GM21576 (cell line): ENCODE measurements around the gene PTPN14.
"Not testable (repeated sequence)": the region's sequence is repeated elsewhere in the genome, so short reads cannot be mapped to it uniquely, and the experiment has no call there.

ENCODE experiments used
- ATAC-seq: cut with Tn5 transposase; IDR thresholded peaks from one replicate; pipeline ENCODE4 v1.9.1; 2021; ENCODE audit warnings: mild to moderate bottlenecking, moderate library complexity; ENCODE audit not compliant: unreplicated experiment

Gene PTPN14

DNA sequence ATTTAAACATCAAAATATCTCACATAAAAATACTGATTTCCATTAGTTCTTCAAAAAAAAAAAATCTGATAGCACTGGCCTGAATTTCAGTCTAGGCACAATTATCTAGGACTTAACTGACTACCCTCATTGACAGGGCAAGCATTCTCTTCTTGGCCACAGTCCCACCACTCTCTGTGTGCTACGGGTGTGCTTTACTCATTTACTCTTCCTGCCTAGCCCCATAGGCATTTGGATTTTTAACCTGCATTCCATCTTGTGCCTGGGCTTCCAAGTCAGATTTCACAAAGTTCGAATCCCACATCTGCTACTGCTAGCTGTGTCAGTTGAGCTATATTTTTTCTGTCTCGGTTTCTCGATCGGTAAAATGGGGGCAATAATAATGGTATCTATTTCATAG is 38.0 kb downstream of the PTPN14 start:
- ATAC-seq = no peak

DNA sequence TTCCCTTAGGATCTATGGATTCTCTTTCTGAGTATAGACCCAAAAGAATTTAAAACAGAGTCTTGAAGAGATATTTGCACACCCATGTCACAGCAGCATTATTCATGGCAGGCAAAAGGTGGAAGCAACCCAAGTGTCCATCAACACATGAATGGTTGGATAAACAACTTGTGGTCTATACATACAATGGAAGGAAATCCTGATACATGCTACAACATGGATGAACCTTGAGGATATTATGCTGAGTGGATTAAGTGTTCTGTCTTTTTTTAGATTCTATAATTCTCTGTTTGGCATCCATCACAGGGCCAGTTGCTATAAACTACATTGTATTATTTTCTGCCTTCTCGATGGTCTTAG is 39.8 kb downstream of the PTPN14 start:
- ATAC-seq = no peak

DNA sequence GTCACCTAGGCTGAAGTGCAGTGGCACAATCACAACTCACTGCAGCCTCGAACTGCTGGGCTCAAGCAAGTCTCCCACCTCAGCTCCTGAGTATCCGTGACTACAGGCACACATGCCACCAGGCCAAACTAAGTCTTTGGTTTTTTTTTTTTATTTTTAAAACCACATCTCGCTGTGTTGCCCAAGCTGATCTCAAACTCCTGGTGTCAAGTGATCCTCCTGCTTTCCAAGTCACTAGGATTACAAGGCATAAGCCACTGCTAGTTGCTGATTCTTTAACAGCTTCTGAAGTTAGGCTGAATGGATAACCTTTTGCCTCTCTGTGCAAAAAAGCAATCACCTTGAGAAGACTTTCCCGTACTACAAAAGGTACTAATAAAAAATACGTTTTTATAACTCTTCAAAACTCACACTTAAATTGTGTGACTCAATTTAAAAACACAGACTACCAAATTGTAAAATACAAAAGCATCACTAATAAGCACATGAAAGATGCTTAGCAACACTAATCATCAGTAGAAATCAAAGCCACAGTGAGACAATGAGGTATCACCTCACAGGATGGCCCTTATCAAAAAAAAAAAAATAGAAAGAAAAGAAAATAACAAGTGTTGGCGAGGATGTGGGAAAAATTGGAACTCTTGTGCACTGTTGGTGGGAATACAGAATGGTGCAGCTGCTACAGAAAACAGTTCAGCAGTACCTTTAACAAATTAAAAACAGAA is 40.3 kb downstream of the PTPN14 start:
- no peak for ATAC-seq

DNA sequence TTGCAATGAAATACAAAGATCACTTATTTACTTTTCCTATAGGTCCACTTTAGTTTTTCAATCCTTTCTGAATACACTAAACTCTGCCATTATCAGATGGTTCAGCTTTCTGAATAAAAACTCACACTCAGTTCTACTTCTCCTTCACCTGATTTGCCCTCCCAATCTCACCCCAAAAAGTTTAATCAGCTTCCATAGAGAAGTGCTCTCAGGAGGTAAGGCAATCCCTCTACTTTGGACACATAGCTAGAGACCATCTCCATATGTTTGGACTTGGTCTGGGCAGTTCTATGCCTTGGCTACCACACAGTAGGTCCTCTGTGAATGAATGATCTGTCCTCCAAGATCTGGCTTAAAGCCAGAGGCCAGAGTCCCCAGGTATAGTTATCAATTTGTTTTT is 40.9 kb downstream of the PTPN14 start:
- no peak for ATAC-seq

DNA sequence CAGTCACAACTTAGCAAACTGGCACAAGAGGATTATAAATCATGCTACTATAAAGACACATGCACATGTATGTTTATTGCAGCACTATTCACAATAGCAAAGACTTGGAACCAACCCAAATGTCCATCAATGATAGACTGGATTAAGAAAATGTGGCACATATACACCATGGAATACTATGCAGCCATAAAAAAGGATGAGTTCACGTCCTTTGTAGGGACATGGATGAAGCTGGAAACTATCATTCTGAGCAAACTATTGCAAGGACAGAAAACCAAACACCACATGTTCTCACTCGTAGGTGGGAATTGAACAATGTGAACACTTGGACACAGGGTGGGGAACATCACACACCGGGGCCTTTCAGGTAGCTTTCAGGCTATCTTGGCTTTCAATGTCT is 41.8 kb downstream of the PTPN14 start:
- not testable (repeated sequence) for ATAC-seq

DNA sequence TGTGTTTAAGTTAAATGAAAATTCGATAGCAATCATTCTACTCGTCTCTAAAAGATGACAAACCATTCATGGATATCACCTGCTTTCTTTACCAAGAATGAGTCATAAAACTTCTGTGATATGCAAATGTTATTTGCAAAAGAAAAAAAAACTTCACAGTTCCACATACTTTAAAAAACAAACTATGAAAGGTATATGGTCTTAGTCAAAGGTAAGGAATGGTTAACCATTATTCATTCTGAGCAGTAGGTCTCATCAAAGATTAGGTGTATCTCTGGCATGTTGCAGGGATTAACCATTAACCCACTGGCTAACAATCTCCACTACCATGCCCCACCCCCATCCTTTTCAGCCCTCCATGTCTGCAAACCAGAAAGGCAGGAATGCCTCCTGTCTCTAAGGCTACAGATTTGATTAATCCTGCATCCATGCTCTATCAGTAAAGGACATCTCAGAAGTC is 44.4 kb downstream of the PTPN14 start:
- peak; percentile 61 for ATAC-seq

DNA sequence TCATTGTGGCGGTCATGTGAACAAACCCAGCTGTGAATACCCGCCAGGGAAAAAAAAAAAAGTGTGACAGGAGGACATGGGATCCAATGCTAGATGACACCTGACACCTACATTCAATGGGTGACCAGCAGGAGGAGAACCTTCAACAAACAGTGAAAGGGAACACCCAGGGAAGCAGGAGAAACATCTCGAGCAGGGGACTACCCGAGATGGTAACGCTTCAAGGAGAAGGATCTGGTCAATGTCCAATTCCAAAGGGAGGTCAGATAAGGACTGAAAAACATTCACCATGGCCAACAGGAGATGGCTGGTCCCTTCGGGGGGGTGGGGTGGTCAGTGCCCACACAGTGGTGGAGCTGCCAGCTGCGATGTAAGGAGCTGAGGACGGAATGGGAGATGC is 46.3 kb downstream of the PTPN14 start:
- ATAC-seq = no peak

DNA sequence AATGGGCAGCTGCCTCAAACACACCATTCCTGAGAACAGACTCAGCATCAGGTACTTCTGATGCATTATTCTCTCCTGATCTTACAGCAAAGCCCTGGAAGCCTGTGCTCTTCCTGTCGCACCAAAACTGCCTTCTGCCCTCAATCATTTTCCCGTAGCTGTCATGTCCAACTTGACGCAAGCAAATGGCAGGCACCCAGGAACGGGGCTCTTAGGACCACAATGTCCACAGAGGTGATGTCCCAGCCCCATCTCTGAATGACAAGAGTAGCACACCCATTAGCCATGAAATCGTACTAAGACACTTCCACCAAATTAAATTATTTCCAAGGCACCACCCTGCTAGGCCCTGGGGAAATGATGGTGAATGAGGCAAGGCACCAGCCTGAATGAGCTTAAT is 47.1 kb downstream of the PTPN14 start:
- ATAC-seq = no peak

DNA sequence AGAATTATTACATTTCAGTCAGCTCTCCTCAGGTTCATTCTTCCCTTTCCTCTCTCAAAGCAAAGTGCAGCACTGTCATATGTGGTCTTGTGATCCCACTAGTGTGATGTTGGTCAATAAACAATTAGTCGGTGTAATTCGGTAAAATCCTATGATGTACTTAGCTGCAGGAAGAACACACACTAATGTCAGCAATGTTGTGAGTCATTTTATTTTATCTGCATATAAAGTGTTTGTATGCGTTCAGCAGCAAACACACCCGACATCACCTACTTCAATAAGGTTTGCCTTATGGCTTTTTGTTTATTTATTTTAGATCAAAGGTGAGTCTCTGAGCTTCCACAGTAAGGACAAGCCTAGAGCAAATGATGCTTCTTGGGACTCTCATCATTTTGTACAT is 47.8 kb downstream of the PTPN14 start:
- no peak for ATAC-seq

DNA sequence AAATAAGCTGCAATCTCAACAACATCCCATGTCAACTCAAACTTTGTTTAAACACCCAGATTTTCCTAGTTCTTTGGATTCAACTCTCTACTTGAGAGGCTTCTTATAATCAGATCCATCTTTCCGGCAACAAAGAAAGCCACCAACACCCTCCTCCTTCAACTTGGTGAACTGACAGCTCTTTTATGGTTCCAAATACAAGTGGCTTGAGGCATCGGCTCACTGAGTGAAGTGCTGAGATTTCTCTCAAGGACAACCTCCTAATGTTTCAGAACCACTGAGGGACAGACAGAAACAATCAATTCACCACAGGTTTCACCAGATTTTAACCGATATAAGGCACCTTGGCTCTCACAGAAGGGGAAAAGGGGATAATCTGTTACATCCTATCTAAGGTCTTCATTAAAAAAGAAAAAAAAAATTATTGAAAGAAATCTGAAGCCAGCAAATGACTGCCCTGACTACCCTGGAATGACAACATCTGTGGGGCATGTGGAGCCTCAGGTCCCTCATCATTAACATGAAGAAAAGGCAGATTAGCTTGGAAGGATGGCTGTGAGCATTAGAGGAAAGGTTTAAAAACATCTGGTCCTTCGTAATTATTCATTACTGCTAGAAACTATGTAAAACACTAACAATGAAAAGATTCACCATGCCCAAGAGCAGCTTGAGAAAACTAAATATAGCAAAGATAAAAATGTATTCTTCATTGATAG is 50.9 kb downstream of the PTPN14 start:
- no peak for ATAC-seq

DNA sequence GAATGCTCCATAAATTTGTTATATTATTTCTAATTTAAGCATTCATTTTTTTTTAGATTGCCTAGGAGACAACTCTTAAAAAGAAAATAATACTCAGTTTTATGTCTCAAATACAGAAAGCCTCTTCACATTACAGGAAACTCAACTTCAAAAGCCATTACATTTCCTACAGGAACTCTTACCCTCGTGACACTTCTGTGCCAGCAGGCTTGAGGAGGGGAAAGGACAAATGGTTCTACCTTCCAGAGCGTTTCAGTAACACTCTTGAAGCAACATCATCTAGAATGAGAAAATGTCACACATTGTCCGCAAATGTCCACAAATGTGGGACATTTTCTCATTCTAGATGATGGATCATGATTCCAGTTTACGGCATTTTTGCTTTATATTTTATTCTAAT is 51.7 kb downstream of the PTPN14 start:
- no peak for ATAC-seq

DNA sequence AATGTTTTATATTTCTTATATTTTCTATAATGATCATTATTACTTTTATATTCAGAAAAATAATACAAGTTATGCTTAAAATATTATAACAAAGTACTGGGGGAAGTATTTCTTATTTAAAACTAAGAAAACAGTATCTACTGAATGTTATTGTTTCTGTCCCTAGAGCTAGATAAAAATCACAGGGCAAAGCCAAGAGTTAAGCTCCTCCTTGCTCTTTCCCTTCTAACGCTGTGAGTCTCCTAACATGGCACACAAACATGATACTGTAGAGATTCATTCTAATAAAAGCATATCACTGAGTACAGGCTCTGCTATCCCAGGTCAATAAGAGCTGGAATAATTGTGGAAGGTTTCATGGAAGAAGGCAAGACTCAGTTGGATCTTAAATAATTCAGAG is 53.4 kb downstream of the PTPN14 start:
- no peak for ATAC-seq

DNA sequence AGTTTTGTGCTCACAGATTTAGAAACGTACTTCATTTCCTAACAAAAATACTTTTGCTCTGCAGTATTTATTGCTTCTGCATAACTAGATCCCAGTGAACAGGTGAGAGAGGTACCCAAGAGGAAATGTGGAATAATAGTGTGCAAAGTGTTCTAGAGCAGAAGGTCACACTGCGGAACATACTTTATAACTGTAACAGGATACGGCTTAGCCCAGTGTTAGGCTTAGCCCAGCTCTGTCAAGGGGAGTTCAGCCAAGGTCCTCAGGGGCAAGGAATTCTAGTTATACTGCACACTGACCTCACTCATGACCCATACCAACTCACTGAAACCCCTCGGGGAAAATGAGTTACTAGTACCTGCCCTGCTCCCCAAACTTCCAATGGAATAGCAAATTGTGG is 55.3 kb downstream of the PTPN14 start:
- no peak for ATAC-seq

DNA sequence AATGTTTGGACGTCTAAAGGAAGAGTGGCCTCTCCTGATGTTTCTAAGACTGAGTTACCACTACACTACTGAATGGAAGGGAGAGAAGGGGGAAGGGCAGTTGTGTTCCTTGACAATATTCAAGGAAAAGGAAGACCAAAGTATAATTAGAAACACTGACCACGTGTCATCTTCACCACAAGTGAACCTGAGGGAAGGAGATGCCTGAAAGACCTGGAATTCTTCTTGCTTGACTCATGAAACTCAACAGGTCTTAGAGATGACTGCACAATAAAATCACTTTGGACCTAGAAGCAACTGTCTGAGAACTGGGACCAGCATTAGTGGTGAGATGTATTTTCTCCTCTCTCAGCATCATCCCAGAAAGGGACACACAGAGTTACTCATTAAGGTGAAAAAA is 56.7 kb downstream of the PTPN14 start:
- no peak for ATAC-seq

DNA sequence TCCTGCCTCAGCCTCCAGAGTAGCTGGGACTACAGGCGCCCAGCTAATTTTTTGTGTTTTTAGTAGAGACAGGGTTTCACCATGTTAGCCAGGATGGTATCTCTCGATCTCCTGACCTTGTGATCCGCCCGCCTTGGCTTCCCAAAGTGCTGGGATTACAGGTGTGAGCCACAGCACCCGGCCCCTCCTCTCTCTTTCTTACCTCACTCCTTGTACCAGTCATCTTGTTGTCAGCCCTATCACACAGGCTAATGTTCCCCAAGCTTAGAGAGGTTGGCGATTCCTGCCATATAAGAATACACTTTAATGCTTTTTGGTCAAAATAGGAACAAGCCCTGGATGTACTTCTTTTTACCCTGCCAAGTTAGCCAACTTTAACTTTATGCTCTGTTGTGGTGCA is 57.2 kb downstream of the PTPN14 start:
- not testable (repeated sequence) for ATAC-seq

DNA sequence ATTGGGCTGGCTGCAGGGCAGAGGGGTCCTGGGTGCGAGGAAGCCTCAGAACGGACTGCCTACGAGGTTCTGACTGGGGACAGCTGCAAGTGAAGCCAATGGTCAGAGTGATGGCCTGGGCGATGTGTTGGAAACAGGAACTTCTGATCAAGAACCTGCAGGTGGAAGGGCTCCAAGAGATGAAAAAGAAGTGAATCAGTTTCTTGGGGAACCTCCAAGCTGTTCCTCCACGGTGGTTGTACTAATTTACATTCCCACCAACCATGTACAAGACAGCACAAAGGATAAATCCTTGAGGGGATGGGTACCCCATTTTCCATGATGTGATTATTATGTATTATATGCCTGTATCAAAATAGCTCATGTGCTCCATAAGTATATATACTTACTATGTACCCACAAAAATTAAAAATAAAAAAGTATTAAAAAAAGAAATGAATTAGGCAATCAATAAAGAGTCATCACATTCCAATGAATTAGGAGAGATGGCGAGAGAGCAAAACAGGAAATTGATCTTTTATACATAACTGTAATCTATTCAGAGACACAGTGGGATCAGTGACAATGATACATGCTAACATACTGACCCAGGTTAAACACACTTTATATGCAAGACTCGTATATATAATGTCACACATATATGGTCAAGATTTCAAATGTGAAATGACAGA is 58.1 kb downstream of the PTPN14 start:
- ATAC-seq = no peak

DNA sequence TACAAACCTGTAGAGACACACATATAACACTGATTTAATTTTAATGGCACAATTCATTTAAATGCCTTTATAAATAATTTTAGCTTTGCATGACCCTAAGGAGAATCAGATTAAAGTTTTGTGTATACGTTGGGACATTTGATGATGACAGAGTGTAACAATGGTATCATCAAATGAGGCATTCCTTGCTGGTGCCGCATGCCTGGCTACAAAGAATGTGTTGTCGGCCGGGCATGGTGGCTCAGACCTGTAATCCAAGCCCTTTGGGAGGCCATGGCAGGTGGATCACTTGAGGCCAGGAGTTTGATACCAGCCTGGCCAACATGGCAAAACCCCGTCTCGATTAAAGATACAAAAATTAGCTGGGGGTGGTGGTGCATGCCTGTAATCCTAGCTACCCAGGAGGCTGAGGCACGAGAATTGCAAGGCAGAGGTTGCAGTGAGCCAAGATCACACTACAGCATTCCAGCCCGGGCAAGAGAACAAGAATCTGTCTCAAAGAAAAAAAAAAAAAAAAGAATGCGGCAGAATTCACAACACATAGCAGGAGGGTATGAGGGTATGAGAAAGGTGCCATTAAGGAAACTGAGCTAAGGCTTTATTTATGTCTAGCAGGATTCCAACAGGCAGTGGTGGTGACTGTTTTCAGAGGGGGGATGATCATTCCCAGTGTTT is 58.9 kb downstream of the PTPN14 start:
- no peak for ATAC-seq

DNA sequence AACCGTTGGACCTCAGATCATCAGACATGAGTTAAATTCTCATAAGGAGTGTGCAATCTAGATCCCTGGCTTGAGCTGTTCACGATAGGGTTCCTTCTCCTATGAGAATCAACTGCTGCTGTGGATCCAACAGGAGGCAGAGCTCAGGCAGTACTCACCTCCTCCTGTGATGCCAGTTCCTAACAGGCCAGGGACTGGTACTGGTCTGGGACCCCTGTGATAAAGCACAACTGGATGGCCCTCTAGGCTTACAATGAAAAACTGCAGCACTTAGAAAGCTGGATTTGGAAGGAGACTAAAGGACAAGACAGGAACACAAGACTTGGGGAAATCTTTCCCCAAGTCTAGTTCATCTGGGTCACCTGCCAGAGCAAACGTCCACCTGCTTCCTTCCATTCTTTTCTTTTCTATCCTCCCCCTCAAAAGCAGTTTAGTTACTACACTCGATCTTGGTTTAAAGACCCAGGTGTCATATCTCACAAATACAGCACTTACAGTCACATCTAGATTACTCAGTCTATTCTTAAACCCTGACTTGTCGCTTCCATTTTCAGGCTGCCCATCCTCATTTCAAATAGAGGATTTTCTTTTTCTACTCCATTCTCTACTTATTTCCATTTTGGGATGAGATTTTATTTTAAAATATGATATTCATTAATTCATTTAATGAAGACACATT is 59.8 kb downstream of the PTPN14 start:
- no peak for ATAC-seq

DNA sequence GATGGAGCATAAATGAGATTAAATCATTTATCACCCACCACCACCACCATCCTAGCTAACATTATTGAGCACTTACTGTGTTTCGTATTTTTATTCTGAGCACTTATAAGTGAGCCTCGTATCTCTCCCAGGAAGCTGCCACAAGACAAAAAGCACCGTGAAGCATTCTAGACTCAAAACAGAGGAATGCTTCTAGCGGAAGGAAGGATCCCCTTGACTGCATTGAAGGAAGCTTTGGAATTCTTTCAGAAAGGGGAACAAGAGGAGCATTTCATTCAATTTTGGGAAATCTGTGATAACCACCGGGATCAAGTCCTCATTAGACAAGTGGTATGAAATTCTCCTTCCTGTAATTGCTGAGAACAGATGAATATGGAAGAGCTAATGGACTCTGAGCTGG is 66.3 kb downstream of the PTPN14 start:
- ATAC-seq = no peak

DNA sequence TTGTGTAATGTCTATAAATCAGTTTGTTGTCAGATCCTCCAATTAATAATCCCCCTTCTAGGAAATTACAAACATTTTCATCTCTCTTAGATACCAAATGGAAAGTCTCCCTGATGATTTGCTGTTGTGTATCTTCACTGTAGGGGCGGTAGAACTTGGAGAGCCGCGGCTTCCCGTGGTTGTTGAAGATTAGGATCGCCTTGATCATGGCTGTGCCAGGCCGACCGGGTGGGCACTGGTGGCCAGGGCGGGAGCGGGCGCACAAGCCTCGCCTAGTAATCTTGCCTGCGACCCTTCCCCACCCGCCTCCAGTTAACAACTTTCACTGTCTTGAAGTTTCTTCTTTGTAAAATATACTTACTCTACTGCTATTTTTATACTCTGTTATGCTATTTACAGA is 68.2 kb downstream of the PTPN14 start:
- not testable (repeated sequence) for ATAC-seq
